Central memory CD4-positive, alpha-beta T cell (primary cell): Measurements from ENCODE around the gene KCNN4.
"Not testable (repeated sequence)": the region's sequence is repeated elsewhere in the genome, so short reads cannot be mapped to it uniquely, and the experiment has no call there.

Experiments
- DNase-seq: peaks from one replicate; pipeline ENCODE4 v3.0.0; 2022

KCNN4 gene

DNA sequence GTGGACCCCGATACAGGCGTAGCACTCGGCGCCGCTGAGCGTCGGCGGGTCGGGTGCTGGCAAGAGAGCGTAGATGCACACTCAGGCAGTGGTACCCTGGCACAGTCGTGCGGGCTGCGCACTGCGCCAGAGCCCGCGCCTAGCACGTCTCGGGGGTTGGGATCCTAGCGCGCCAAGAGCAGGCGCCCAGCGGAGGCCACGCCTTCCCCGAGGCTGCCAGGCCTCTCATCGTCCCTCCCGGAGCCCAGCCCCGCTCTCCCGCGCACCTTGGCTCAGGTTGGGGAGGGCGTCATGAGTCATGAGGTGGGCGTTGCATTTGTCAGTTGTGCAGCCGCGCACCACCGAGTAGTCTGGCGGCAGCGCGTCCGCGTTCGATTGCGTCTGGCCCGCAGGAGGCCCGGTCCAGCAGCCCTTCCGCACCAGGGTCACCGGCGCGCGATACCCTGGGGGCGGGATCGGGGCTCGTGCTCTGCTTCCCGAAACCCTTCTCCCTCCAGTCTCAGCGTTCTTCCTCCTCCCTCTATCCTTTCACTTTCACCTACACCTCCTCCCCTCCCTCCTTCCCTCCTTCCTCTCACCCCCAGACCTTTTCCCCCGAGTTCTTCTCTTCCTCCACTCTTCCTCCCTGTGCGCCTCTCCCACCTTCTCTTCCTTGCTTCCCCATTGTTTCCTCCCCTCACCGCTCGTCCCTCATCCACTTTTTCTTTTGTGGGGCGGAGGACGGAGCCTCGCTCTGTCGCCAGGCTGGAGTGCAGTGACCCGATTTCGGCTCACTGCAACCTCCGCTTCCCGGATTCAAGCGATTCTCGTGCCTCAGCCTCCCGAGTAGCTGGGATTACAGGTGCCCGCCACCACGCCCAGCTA lies 18.0 kb upstream of the KCNN4 start:
- peak; percentile 32 for DNase-seq

- no peak for DNase-seq
Observed at GRCh38 chr19:43798026-43798545, 17.3 kb upstream of the KCNN4 start.

- DNase-seq: no peak
Observed at GRCh38 chr19:43797556-43797955, 16.8 kb upstream of the KCNN4 start.

- DNase-seq: no peak
Observed at GRCh38 chr19:43797118-43797517, 16.3 kb upstream of the KCNN4 start.

DNA sequence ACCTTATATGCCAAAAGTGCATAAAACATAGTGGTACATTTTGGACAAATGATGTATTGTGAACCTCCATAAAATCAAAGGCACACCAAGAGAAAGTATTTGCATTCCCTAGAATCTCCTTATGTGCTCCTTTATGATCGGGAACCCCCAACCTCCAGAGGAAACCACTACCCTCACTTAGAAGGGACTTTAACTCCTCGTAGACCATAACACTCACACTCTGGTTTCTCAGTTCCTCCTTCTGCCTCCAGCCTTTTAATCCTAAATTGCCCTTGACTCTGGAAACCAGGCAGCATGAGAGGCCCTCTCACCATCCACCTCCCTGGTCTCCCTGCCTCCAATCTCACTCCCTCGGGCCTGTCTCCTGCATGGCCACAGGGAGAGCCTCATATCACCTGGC lies 9.8 kb upstream of the KCNN4 start:
- no peak for DNase-seq

DNA sequence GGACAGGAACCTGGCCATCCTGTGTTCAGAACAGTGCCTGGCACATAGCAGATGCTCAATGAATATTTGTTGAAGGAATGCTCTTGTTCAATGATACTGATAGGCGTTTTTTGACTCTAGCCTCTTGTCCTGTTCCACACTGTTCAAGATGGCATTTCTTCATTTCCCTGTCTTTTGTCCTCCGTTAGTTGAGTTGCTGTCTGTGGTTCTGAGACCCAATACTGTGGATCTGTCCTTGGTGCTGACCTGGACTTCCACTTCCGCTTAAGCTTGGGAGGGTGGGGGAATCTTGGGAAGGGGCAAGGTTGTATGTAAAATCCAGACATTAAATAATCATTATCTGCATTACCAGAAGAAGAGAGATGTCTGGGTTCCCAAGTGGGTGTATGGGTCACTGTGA lies 8.3 kb upstream of the KCNN4 start:
- no peak for DNase-seq

DNA sequence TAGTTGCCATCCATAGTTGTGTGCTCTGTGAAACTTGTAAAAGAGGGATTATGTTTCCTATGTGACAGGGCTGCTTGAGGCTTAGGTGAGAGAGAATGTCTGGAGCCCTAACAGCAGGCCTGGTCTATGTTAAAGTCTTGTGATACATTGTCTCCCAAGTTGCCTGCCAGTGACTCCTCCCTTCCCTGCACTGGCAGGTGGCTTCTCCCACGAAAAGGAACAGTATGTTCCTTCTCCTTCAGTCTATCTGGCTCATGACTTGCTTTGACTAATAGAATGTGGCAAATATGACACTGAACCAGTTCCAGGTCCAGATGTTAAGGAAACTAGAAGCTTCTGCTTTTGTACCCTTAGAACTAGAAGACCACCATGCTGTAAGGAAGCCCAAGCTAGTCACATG lies 5.9 kb upstream of the KCNN4 start:
- no peak for DNase-seq

- DNase-seq: peak; percentile 64
Observed at GRCh38 chr19:43784981-43785808, 4.4 kb upstream of the KCNN4 start.

GRCh38 chr19:43784241-43784980 lies 3.6 kb upstream of the KCNN4 start:
- DNase-seq: peak; percentile 60

GRCh38 chr19:43783636-43784035 lies 2.9 kb upstream of the KCNN4 start:
- DNase-seq: no peak

DNA sequence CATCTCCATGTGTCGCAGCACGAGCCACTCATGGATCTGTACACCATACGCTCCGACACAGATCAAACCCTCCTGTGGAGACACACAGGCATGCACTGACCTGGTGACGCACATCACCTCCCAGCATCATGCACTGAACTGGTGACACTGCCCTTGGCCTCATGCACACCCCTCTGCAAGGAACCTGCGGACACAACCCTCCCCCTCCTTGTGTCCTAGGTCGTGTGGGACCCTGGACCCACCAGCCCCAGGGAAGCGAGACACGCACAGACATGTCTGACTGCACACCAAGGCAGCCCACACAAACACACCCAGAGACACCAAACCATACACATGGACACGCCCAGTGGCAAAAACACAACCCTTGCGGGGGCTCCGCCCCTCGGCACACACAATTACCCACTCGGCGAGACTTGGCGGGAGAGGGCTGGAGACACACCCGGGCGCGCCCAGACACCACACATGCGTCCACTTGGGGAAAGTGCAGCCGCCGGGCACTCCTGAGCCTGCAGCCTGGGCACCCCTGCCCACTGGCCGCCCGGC lies 2.0 kb upstream of the KCNN4 start:
- DNase-seq: peak; percentile 22

DNA sequence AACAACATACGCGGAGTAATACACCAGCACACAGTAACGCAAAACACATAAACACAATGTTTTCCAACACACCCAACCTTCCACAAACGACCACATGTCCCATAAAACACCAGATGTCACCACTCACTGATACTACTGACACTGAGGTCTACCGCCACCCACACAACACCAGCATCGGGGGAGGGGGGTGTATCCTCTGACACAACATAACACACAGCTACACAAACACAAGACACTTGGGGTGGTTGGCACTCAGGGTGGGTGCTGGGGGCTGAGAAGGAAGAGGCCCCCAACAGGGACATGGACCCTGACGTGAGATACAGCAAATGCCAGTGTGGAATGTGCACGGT lies 1.5 kb upstream of the KCNN4 start:
- no peak for DNase-seq

DNA sequence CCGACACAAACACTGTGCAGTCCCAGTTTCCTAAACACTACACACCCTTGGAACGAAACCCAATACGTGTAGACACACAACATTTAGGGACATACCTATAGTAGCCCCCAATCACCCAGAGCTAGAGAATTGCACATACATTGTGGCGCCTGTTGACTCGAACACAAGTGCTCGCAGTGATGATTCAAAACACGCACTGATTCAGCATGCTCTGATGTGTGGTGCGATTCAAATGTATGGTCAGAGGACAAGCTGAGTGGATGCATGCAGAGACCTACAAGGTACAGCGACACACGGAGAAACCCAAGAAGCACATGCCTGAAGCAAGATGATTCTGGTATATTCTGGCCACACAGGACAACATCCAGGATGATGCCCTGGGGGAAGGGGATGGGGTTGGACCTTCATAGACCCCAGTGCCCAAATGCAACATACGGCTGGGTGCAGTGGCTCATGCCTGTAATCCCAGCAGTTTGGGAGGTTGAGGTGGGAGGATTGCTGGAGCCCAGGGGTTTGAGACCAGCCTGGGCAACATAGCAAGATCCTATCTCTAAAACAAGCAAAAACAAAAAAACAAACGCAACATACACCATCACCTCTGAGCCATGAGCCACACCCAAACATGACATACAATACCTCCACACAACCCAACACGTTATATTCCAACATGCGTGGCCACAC lies 997 bp upstream of the KCNN4 start:
- no peak for DNase-seq

DNA sequence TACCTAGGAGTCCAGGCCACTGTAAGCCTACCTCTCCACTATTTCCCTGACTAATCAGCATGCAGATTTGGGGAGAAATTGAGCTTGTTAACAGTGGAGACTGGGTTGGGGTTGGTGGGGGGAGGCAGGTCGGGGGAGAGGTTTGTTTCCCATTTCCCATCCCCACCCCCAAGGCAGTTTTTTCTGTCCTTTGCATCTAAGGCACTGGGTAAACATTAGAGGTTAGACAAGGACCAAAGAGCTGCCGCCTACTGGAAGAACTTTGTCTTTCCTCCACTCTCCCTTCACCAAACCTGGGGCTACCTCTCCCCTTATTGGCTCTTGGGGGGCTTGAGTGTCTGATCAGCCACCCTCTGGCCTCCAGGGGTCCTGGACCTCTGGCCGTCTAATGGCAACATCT lies 953 bp downstream of the KCNN4 start:
- no peak for DNase-seq

DNA sequence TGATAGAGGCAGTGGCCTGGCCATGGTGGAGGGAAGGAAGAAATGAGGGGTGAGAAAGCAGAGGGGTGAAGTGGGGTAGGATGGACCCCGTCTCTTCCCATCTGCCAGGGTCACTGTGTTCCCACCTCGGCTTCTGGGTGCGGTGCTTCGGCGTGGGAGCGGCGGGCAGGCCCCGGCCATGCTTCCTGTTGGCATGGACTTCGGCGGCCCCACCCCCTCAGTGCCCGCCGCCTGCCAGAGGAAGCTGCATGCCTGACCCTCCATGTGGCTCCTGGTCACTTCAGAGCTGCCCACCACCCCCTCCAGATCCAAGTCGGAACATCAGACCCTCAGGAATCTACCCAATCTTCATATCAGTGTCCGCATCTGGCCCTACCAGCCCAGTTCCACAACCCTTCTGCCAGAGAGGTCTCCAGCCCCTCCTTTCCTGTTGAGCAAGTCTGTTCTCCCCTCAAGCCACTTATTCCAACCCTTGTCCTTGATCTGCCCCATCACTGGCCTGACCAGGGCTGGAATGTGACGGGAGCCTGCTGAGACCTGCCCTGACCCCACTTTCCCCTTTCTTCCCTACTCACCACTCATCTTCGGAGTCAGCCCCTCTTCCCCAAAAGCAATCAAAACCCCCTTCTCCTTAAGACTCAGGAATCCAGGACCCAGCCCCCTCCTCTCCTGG lies 1.5 kb downstream of the KCNN4 start:
- DNase-seq: no peak

GRCh38 chr19:43778651-43779050 lies 2.1 kb downstream of the KCNN4 start:
- DNase-seq: no peak

DNA sequence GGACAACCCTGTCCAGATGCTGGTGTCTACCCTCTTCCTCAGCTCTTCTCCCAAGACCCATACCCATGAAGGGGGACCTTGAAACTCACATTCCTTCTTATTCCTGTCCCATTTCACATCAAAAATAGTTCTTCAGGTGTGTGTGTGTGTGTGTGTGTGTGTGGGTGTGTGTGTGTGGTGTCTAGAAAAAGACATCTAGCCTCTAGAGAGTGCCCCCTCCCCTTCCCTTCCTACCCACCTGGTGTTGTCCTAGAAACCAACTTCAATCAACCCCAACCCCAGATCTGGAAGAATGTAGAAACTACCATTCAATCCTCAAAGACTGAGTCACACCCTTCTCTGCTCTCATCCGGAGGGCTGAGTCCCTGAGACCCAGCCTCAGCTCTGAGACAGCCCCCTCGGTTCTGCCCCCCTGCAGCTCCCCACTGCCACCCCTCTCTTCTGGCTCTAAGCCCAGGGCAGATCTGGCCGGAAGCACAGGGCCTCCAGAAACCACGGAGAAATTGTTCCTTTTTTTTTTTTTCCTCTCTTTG lies 3.5 kb downstream of the KCNN4 start:
- peak; percentile 50 for DNase-seq

DNA sequence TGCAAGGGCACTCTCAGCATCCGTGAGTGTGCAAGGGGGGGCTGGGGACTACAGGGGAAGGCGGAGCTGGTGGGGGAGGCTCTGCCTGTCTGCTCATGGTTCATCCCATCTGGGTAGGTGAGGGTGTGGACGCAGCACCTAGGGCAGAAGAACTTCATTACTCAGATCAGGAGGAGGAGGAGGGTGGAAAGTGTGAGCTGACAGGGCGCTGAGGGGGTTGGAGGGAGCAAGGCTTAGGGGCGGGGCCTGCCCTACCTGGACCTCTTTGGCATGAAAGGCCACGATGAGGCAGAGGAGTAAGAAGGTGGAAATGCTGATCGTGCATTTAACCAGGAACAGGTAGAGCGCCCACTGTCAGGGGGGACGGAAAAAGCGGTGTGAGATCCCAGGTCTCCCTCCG lies 4.5 kb downstream of the KCNN4 start:
- no peak for DNase-seq

- DNase-seq: no peak
Observed at GRCh38 chr19:43775299-43775890, 5.4 kb downstream of the KCNN4 start.

GRCh38 chr19:43774940-43775258 lies 5.9 kb downstream of the KCNN4 start:
- not testable (repeated sequence) for DNase-seq
